ENCODE measurements around the gene TGM5.

Gene TGM5

DNA sequence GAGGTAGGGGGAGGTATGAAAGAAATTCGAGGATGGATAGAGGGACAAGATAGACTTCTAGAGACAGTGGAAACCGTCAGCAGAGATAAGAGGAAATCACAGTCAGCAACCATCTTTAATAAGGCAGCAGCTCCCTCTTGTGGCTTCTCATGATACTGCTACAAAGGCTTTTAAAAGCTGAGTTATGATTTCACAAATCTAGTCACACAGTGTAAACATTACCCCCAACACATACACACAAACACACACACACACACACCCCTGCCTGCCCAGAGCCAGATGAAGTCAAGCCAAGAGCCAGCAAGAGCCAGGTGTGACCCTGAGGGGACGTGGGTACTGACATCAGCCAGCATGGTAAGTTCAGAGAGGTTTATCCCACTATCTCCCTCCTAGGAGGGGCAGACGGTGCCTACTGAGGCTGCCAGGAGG, 18.9 kb upstream of the TGM5 start:
- no peaks in the 10 kb centered on the region for H3K4me1 ChIP-seq (ENCODE audit: control insufficient read depth, insufficient read depth, low read length)
- no peak overlapping the region for H3K9ac ChIP-seq (ENCODE audit: low read length)
- no peaks in the 10 kb centered on the region for H3K27me3 ChIP-seq (ENCODE audit: control insufficient read depth, insufficient read depth, low read length)
- no peak overlapping the region for H3K27ac ChIP-seq (ENCODE audit: low read depth, low read length)
- no peak overlapping the region for H3K4me3 ChIP-seq (ENCODE audit: low read length)
- H3K36me3 ChIP-seq (ENCODE audit: control insufficient read depth, insufficient read depth, low read length), result no peaks in the 10 kb centered on the region

DNA sequence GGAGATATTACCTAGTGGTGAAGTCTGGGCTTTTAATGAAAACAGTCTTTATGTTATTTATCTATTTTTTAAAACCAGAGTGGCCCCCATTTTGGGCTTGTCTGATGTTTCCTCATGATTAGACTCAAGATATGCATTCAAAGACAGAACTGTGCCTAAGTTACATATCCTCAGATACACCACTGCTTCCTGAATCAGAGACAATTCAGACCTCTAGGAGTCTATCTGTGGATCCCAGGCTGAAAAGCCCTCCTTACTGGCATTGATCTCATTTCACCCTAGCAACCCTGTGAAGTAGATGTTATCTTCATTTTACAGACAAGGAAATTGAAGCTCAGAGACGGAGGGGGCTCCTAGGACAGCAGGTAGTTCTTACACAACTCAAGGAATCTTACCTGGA, 16.8 kb upstream of the TGM5 start:
- Histone ChIP-seq H3K27me3 (ENCODE audit: control insufficient read depth, insufficient read depth, low read length) (no peaks in the 10 kb centered on the region), H3K4me1 (ENCODE audit: control insufficient read depth, insufficient read depth, low read length) (no peaks in the 10 kb centered on the region), H3K36me3 (ENCODE audit: control insufficient read depth, insufficient read depth, low read length) (no peaks in the 10 kb centered on the region)

DNA sequence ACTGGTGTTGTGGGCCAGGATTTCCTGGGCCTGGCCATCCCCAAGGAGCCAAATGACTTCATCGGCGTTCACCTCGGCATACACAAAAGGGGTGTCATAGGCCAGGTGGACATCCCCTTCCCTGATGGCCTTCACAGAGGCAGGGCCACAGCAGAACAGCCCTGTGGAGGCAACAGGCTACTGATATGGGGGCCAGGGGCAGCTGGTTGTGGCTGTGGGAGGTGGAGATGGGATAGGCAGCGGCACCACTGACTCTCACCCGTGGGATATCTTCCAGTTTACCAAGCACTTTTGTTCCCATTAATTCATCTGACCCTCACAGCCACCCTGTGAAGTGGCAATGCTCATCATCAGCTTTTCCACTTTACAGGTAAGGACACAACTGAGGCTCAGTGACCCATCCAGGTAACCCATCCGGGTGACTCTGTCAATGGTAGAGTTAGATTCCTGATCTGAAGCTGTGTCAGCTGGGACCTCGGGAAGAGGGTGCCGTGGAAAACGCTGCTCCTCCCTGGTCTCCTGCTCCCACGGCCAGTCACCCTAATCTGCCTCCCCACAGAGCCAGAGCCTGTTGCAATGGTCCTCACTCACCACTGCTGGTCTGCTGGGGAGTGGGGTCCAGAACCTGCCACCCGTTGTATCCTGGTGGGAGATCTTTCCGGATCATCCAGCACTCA, 15.3 kb upstream of the TGM5 start:
- no peaks in the 10 kb centered on the region for H3K4me1 ChIP-seq (ENCODE audit: control insufficient read depth, insufficient read depth, low read length)
- no peak overlapping the region for H3K9ac ChIP-seq (ENCODE audit: low read length)
- H3K27ac ChIP-seq (ENCODE audit: low read depth, low read length), result no peak overlapping the region
- no peaks in the 10 kb centered on the region for H3K27me3 ChIP-seq (ENCODE audit: control insufficient read depth, insufficient read depth, low read length)
- no peaks in the 10 kb centered on the region for H3K36me3 ChIP-seq (ENCODE audit: control insufficient read depth, insufficient read depth, low read length)
- H3K4me3 ChIP-seq (ENCODE audit: low read length), result no peak overlapping the region

More for the DNA sequence above, 16.8 kb upstream of the TGM5 start:
- H3K4me3 ChIP-seq (ENCODE audit: low read length), result no peak overlapping the region
- no peak overlapping the region for H3K9ac ChIP-seq (ENCODE audit: low read length)
- no peak overlapping the region for H3K27ac ChIP-seq (ENCODE audit: low read depth, low read length)

DNA sequence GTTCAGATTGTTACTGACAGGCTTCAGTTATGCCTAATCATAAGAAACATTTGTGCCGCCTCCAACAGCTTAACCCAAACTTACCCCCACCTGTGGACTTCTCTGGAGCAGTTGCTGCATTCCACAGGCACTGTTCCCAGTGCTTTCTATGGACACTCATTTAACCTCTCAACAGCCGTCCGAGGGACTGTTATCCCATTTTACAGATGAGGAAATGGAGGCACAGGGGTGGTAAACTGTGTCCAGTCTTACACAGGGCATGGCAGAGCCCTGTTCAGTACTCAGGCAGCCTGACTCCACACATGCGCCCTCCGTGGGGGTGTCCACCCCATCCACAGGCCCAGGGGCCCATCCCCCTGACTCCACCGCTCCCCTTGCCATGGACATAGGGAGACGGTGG, 14.3 kb upstream of the TGM5 start:
- H3K27me3 ChIP-seq (ENCODE audit: control insufficient read depth, insufficient read depth, low read length), result no peaks in the 10 kb centered on the region
- H3K4me1 ChIP-seq (ENCODE audit: control insufficient read depth, insufficient read depth, low read length), result no peaks in the 10 kb centered on the region
- H3K4me3 ChIP-seq (ENCODE audit: low read length), result no peak overlapping the region
- H3K36me3 ChIP-seq (ENCODE audit: control insufficient read depth, insufficient read depth, low read length), result no peaks in the 10 kb centered on the region
- no peak overlapping the region for H3K9ac ChIP-seq (ENCODE audit: low read length)
- no peak overlapping the region for H3K27ac ChIP-seq (ENCODE audit: low read depth, low read length)

DNA sequence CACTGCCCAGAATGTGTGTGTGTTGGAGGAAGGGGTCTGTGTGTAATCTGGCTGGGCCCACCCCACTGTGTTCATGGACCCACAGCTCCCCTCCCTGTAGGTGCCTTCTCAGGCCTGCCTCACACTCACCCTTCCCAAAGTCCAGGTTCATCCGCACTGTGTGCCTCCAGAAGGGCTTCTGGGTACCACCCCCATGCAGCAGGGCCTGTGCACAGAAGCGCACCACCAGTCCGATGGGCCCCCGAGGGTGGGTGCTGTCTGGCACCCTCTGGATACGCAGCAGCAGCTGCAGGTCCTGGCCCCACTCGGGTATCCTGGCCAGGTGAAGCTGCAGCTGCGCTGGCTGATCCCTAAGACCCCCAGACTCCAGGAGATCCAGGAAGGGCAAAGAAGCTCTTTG, 12.8 kb upstream of the TGM5 start:
- H3K4me3 ChIP-seq (ENCODE audit: low read length), result no peak overlapping the region
- no peaks in the 10 kb centered on the region for H3K27me3 ChIP-seq (ENCODE audit: control insufficient read depth, insufficient read depth, low read length)
- no peak overlapping the region for H3K9ac ChIP-seq (ENCODE audit: low read length)
- H3K36me3 ChIP-seq (ENCODE audit: control insufficient read depth, insufficient read depth, low read length), result no peaks in the 10 kb centered on the region
- H3K27ac ChIP-seq (ENCODE audit: low read depth, low read length), result no peak overlapping the region
- no peaks in the 10 kb centered on the region for H3K4me1 ChIP-seq (ENCODE audit: control insufficient read depth, insufficient read depth, low read length)

DNA sequence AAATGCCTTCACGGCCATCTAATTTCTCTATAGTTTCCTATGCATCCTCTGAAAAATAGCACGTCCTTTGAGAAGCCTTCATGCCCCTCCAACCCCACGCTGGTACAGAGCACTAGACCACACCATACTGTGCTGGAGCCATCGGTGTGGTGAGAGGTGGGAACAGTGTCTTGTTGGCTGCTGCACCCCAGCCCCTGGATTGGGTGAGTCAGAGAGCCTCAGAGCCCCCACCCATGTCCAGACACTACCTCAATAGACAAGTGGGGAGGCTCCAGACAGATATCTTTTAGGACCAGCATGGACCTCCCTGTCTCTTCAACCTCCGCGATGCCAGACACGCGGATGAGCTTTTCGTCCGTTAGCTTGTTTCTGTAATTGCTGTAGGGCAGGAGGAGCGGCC, 12.1 kb upstream of the TGM5 start:
- H3K36me3 ChIP-seq (ENCODE audit: control insufficient read depth, insufficient read depth, low read length), result no peaks in the 10 kb centered on the region
- H3K27ac ChIP-seq (ENCODE audit: low read depth, low read length), result no peak overlapping the region
- no peaks in the 10 kb centered on the region for H3K27me3 ChIP-seq (ENCODE audit: control insufficient read depth, insufficient read depth, low read length)
- no peak overlapping the region for H3K9ac ChIP-seq (ENCODE audit: low read length)
- no peaks in the 10 kb centered on the region for H3K4me1 ChIP-seq (ENCODE audit: control insufficient read depth, insufficient read depth, low read length)
- no peak overlapping the region for H3K4me3 ChIP-seq (ENCODE audit: low read length)

DNA sequence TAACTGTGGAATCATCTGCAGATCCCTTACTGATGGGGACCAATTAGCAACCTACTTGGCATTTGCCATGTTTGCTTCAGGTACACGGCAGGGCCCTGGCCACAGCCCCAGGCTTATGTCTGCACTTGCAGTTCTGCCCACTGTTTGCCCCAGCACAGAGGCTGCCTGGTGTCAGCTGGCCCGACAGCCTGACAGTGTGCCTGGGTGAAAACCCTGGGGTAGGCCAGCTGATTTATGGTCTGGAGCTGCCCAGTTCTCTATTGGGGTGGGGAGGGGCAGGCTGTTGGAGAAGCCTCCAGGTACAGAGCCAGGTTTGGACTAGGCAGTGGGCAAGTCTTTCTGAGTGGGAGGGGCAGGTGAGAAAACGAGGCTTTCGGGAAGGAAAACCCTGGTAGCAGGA, 11.2 kb upstream of the TGM5 start:
- no peaks in the 10 kb centered on the region for H3K4me1 ChIP-seq (ENCODE audit: control insufficient read depth, insufficient read depth, low read length)
- H3K27me3 ChIP-seq (ENCODE audit: control insufficient read depth, insufficient read depth, low read length), result no peaks in the 10 kb centered on the region
- no peak overlapping the region for H3K9ac ChIP-seq (ENCODE audit: low read length)
- H3K36me3 ChIP-seq (ENCODE audit: control insufficient read depth, insufficient read depth, low read length), result no peaks in the 10 kb centered on the region
- no peak overlapping the region for H3K27ac ChIP-seq (ENCODE audit: low read depth, low read length)
- no peak overlapping the region for H3K4me3 ChIP-seq (ENCODE audit: low read length)

DNA sequence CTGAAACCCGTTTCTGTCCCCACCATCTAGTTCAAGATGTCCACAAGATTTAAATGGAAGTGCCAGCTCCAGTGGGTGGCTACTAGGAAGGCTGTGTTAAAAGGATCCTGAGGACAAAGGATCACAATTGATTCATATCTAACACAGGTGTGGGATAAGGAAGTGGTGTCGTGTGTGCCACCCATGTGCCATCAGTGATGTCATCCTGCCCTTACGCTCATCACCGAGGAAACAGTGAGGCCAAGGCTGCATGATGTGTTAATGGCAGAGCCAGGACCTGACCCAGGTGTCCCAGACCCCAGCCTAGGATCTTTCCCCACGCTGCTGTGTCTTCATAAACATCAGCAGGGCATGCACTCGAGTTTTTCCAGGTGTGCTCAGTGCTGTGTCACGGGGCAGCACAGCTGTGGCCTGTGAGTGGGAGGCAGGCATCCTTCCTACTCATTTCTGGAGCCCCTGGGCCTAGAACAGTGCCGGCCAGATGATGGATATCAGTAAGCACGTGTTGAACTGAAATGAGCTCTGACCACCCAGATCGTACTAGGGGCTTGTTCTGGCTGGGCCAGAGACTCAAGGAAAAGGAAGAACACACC, 10.6 kb upstream of the TGM5 start:
- Histone ChIP-seq H3K4me3 (ENCODE audit: low read length) (no peak overlapping the region), H3K36me3 (ENCODE audit: control insufficient read depth, insufficient read depth, low read length) (no peaks in the 10 kb centered on the region), H3K27ac (ENCODE audit: low read depth, low read length) (no peak overlapping the region), H3K4me1 (ENCODE audit: control insufficient read depth, insufficient read depth, low read length) (no peaks in the 10 kb centered on the region), H3K9ac (ENCODE audit: low read length) (no peak overlapping the region), H3K27me3 (ENCODE audit: control insufficient read depth, insufficient read depth, low read length) (no peaks in the 10 kb centered on the region)

DNA sequence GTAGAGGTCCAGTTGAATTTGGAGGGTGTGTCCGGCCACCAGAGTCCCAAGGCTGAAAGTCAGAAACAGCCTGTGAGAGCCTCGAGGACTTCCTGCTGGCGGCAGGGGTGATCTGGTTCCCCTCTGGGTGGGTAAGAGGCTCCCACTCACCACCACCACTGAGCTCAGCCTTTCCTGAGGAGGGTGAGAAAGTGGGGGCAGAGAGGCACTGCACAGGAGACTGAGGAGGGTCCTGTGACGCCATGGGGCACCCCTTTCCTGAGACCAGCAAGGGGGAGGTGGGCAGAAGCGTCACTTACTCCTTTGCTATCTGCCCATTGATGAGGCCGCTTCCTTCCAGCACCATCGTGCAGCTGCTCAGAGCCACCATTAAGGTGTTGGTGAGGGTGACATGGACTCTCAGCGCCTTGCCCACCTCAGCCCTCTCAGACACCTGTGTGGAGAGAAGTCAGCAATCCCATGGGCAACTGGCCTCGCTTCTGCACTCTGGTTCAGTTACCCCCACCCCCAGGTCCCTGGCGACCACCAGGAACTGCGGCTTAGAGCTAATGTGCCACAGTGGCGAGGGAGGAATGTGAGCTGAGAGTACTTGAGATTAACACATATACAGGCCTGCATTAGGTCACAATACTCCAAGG, 10.0 kb upstream of the TGM5 start:
- H3K27me3 ChIP-seq (ENCODE audit: control insufficient read depth, insufficient read depth, low read length), result no peaks in the 10 kb centered on the region
- no peaks in the 10 kb centered on the region for H3K4me1 ChIP-seq (ENCODE audit: control insufficient read depth, insufficient read depth, low read length)
- H3K4me3 ChIP-seq (ENCODE audit: low read length), result no peak overlapping the region
- H3K27ac ChIP-seq (ENCODE audit: low read depth, low read length), result no peak overlapping the region
- H3K9ac ChIP-seq (ENCODE audit: low read length), result no peak overlapping the region
- no peaks in the 10 kb centered on the region for H3K36me3 ChIP-seq (ENCODE audit: control insufficient read depth, insufficient read depth, low read length)

DNA sequence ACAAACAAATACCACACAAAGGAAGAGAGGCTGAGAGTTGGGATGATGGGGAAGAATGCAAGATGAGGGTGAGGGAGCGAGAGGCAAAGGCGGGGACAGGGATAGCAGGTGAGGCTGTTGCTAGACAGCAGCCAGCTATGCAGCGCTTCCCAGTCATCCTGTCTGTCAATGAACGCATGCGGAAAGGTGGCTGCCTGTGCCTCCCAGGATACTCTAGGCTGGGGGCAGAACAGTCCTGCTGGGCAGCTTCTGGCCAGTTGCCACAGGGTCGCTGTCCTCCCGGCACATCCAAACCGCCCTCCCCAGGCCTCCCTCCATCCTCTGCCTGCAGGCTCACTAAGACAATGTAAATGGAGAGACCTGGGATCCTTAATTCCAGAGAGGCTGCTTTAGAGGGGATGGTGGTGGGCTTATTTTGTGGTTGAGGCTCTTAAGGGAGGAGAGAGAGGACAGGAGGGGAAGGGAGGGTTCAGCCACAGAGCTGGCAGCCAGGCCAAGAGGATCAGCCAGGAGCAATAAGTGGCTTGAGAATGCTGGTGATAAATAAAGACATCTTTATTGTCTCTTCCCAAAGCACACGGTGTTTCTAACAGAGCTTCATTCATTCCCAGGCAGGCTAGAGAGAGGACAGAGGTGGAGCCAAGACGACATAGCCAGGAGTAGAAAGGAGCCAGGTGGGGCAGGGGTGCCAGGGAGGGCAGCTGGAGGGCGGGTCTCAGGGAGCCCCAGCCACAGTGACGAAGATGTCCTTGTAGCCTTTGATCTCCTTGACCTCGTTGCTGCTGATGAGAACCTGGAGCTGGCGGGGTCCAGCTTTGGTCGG, 9.2 kb upstream of the TGM5 start:
- Histone ChIP-seq H3K27me3 (ENCODE audit: control insufficient read depth, insufficient read depth, low read length) (no peaks in the 10 kb centered on the region), H3K4me1 (ENCODE audit: control insufficient read depth, insufficient read depth, low read length) (no peaks in the 10 kb centered on the region), H3K36me3 (ENCODE audit: control insufficient read depth, insufficient read depth, low read length) (no peaks in the 10 kb centered on the region), H3K4me3 (ENCODE audit: low read length) (no peak overlapping the region), H3K27ac (ENCODE audit: low read depth, low read length) (no peak overlapping the region), H3K9ac (ENCODE audit: low read length) (no peak overlapping the region)

DNA sequence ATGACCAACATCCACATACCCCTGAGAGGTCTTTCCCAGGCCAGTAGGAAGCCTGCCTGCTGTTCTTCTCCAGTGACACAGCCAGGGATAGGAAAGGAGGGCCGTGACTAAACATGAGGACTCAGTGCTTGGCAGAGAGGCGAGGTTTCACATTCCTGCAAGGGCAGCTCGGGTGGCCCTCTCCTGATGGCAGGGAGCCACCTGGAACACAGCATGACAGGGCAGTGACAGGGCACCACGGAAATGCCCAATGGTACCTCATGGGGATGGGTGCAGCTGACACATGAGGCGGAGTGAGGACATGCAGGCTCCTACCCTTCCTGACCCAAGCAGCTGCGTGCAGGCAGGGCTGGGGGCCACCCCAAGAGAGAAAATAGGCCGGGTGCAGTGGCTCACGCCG, 7.4 kb upstream of the TGM5 start:
- no peak overlapping the region for H3K4me3 ChIP-seq (ENCODE audit: low read length)
- H3K9ac ChIP-seq (ENCODE audit: low read length), result no peak overlapping the region
- no peaks in the 10 kb centered on the region for H3K36me3 ChIP-seq (ENCODE audit: control insufficient read depth, insufficient read depth, low read length)
- H3K27ac ChIP-seq (ENCODE audit: low read depth, low read length), result no peak overlapping the region
- H3K4me1 ChIP-seq (ENCODE audit: control insufficient read depth, insufficient read depth, low read length), result no peaks in the 10 kb centered on the region
- H3K27me3 ChIP-seq (ENCODE audit: control insufficient read depth, insufficient read depth, low read length), result no peaks in the 10 kb centered on the region

DNA sequence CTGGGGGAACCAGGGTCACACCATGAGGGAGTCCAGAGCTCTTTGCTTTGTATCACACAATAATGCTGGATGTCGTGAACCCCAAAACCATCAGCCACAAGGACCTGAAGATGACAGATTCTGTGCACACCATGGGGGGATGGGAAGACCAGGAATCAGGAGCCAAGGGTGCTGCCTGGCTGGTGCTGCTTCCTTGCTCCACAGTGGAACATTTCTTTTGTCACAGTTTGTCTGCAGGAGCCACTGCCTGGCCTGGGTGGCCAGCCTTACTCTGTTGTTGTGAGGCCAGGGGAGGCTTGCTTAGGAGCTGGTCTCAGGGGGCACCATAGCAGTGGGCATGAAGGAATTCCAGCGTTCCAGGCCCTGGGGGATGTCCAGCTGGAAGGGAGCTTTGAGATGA, 6.5 kb upstream of the TGM5 start:
- H3K27ac ChIP-seq (ENCODE audit: low read depth, low read length), result no peak overlapping the region
- no peaks in the 10 kb centered on the region for H3K4me1 ChIP-seq (ENCODE audit: control insufficient read depth, insufficient read depth, low read length)
- no peak overlapping the region for H3K9ac ChIP-seq (ENCODE audit: low read length)
- no peak overlapping the region for H3K4me3 ChIP-seq (ENCODE audit: low read length)
- H3K36me3 ChIP-seq (ENCODE audit: control insufficient read depth, insufficient read depth, low read length), result no peaks in the 10 kb centered on the region
- H3K27me3 ChIP-seq (ENCODE audit: control insufficient read depth, insufficient read depth, low read length), result no peaks in the 10 kb centered on the region

Measured in rectal smooth muscle tissue (tissue), 1 donor.